ENCODE results near the gene STEAP3.

The STEAP3 gene

DNA sequence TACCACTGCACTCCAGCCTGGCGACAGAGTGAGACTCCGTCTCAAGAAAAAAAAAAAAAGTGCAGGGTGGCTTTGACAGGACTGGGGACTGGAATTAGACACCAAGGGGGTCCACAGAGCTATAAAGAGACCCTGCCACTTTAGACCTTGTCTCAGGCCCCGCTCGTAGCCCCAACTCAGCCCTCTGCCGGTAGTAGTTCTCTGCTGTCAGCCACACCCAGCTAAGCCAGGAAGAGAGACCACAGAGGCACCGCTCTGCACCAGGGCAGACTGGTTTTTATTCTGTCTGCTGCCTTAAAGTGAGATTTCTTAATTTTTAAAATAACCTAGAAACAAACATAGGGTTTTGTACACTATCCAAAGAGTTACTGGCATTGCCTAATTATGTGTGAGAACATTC, 66.0 kb downstream of the STEAP3 start:
- DNase-seq (ENCODE audit: low read depth): no peak
- H3K4me3 ChIP-seq (ENCODE audit: control insufficient read depth, low read depth, low read length): no peak overlapping the region
- TF ChIP-seq, protein P1, sequence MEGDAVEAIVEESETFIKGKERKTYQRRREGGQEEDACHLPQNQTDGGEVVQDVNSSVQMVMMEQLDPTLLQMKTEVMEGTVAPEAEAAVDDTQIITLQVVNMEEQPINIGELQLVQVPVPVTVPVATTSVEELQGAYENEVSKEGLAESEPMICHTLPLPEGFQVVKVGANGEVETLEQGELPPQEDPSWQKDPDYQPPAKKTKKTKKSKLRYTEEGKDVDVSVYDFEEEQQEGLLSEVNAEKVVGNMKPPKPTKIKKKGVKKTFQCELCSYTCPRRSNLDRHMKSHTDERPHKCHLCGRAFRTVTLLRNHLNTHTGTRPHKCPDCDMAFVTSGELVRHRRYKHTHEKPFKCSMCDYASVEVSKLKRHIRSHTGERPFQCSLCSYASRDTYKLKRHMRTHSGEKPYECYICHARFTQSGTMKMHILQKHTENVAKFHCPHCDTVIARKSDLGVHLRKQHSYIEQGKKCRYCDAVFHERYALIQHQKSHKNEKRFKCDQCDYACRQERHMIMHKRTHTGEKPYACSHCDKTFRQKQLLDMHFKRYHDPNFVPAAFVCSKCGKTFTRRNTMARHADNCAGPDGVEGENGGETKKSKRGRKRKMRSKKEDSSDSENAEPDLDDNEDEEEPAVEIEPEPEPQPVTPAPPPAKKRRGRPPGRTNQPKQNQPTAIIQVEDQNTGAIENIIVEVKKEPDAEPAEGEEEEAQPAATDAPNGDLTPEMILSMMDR (conservative IDR thresholded peaks at IDR 0.05; ENCODE audit: control insufficient read depth, insufficient read depth, low read depth, low read length): no peak

GRCh38 chr2:119290859-119291587, 67.4 kb downstream of the STEAP3 start:
- peak; percentile 60 for DNase-seq (ENCODE audit: low read depth)
- TF ChIP-seq, protein P1 (conservative IDR thresholded peaks at IDR 0.05; ENCODE audit: control insufficient read depth, insufficient read depth, low read depth, low read length): peak; percentile 86
- no peak overlapping the region for H3K4me3 ChIP-seq (ENCODE audit: control insufficient read depth, low read depth, low read length)

- TF ChIP-seq, protein P1 (conservative IDR thresholded peaks at IDR 0.05; ENCODE audit: control insufficient read depth, insufficient read depth, low read depth, low read length): no peak
- H3K4me3 ChIP-seq (ENCODE audit: control insufficient read depth, low read depth, low read length): no peak overlapping the region
- DNase-seq (ENCODE audit: low read depth): no peak
These were observed 68.0 kb downstream of the STEAP3 start for GRCh38 chr2:119291588-119292167.

DNA sequence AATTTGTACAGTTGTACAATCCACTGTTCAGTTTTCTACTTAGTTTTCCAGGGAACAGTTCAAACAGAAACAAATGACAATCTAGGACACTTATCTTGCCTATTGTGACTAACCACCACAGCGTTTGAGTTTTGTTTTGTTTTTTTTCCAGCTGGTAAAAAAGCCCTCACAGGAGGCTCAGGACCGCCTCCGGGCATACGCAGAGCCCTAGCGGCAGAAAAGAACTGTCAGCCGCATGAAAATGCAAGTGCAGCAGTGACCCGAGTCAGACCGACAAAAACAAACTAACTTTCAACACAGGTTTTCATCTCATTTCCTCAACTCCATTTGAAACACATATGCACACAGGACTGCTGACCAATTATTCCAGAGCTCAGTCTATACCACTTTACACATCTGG, 68.6 kb downstream of the STEAP3 start:
- no peak for DNase-seq (ENCODE audit: low read depth)
- no peak overlapping the region for H3K4me3 ChIP-seq (ENCODE audit: control insufficient read depth, low read depth, low read length)

GRCh38 chr2:119293254-119293653, 69.6 kb downstream of the STEAP3 start:
- TF ChIP-seq, protein P1 (conservative IDR thresholded peaks at IDR 0.05; ENCODE audit: control insufficient read depth, insufficient read depth, low read depth, low read length): no peak
- no peak overlapping the region for H3K4me3 ChIP-seq (ENCODE audit: control insufficient read depth, low read depth, low read length)
- DNase-seq (ENCODE audit: low read depth): peak; percentile 46

More for the DNA sequence above, 68.6 kb downstream of the STEAP3 start:
- TF ChIP-seq, protein P1 (conservative IDR thresholded peaks at IDR 0.05; ENCODE audit: control insufficient read depth, insufficient read depth, low read depth, low read length): peak; percentile 4

DNA sequence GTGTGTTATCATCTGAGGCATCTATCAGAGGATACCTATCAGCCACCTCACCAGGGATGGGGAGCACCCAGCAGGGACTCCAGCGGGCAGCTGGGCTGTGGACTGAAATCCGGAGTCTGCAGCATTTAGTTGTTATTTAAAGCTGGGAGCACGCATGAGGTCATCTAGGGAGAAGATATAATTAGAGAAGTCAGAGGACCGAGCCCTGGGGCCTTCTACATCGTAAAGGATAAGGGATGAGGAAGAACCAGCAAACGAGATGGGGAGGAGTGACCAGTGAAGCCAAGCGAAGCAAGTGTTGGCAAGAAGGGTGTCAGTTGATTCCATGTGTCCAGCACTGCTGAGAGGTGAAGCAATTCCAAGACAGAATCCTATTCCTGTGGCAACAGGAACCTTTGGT, 70.3 kb downstream of the STEAP3 start:
- TF ChIP-seq, protein P1 (conservative IDR thresholded peaks at IDR 0.05; ENCODE audit: control insufficient read depth, insufficient read depth, low read depth, low read length): no peak
- H3K4me3 ChIP-seq (ENCODE audit: control insufficient read depth, low read depth, low read length): no peak overlapping the region
- no peak for DNase-seq (ENCODE audit: low read depth)
